ENCODE data around the gene STARD7.

The STARD7 gene

GRCh38 chr2:96197546-96198255 is 10.9 kb downstream of the STARD7 start:
- no peak for DNase-seq (ENCODE audit: low spot score)

- DNase-seq (ENCODE audit: low spot score): peak; percentile 60
Observed at GRCh38 chr2:96195410-96196066, 13.1 kb downstream of the STARD7 start.

GRCh38 chr2:96191937-96192670 is 16.5 kb downstream of the STARD7 start:
- DNase-seq (ENCODE audit: low spot score): no peak

GRCh38 chr2:96188821-96189526 is 19.7 kb downstream of the STARD7 start:
- DNase-seq (ENCODE audit: low spot score): no peak

GRCh38 chr2:96186562-96186961 is 22.1 kb downstream of the STARD7 start:
- DNase-seq (ENCODE audit: low spot score): no peak

GRCh38 chr2:96185516-96185915 is 23.1 kb downstream of the STARD7 start:
- no peak for DNase-seq (ENCODE audit: low spot score)

- DNase-seq (ENCODE audit: low spot score): no peak
Observed at GRCh38 chr2:96184989-96185388, 23.6 kb downstream of the STARD7 start.

- no peak for DNase-seq (ENCODE audit: low spot score)
Observed at GRCh38 chr2:96184188-96184587, 24.4 kb downstream of the STARD7 start.

GRCh38 chr2:96181529-96181928 is 27.1 kb downstream of the STARD7 start:
- DNase-seq (ENCODE audit: low spot score): no peak

- DNase-seq (ENCODE audit: low spot score): no peak
Observed at GRCh38 chr2:96180521-96180920, 28.1 kb downstream of the STARD7 start.

GRCh38 chr2:96180002-96180401 is 28.6 kb downstream of the STARD7 start:
- DNase-seq (ENCODE audit: low spot score): no peak

- DNase-seq (ENCODE audit: low spot score): no peak
Observed at GRCh38 chr2:96176661-96177060, 32.0 kb downstream of the STARD7 start.

GRCh38 chr2:96175951-96176350 is 32.7 kb downstream of the STARD7 start:
- DNase-seq (ENCODE audit: low spot score): peak; percentile 8

- DNase-seq (ENCODE audit: low spot score): peak; percentile 64
Observed at GRCh38 chr2:96174251-96175144, 34.1 kb downstream of the STARD7 start.

- no peak for DNase-seq (ENCODE audit: low spot score)
Observed at GRCh38 chr2:96171831-96172230, 36.8 kb downstream of the STARD7 start.

- DNase-seq (ENCODE audit: low spot score): no peak
Observed at GRCh38 chr2:96170626-96171025, 38.0 kb downstream of the STARD7 start.

- DNase-seq (ENCODE audit: low spot score): no peak
Observed at GRCh38 chr2:96169868-96170507, 38.6 kb downstream of the STARD7 start.

GRCh38 chr2:96167407-96168013 is 41.1 kb downstream of the STARD7 start:
- DNase-seq (ENCODE audit: low spot score): no peak

- DNase-seq (ENCODE audit: low spot score): no peak
Observed at GRCh38 chr2:96164459-96165184, 44.0 kb downstream of the STARD7 start.
